DND-41 (cell line): ENCODE data around the gene F10.

Experiments used
- ATAC-seq: fragments of 200-7000 bp; cut with Tn5 transposase; 3 replicates; pipeline ENCODE4 v1.9.1; 2021; ENCODE audit warnings: low read depth; ENCODE audit not compliant: insufficient read depth
- DNase-seq: peaks from one replicate; pipeline ENCODE4 v3.0.0-alpha.2; 2020
- H2AFZ ChIP-seq: 2 replicates; pipeline ENCODE4 v1.6.0; 2012; ENCODE audit warnings: low read depth, low read length
- H3K27ac ChIP-seq: 2 replicates; pipeline ENCODE4 v1.5.1; 2012; ENCODE audit warnings: low read length, inconsistent platforms
- H3K27me3 ChIP-seq: fragments of 200-600 bp; sonication (generic); 2 replicates; pipeline ENCODE4 v1.6.0; 2012; ENCODE audit warnings: low read length, mild to moderate bottlenecking, inconsistent platforms; ENCODE audit not compliant: insufficient read depth, poor library complexity
- H3K36me3 ChIP-seq: 2 replicates; pipeline ENCODE4 v1.5.1; 2012; ENCODE audit warnings: low read length, inconsistent platforms; ENCODE audit not compliant: insufficient read depth
- H3K4me1 ChIP-seq: 2 replicates; pipeline ENCODE4 v1.5.1; 2012; ENCODE audit warnings: mild to moderate bottlenecking, low read length; ENCODE audit not compliant: insufficient read depth
- H3K4me2 ChIP-seq: 2 replicates; pipeline ENCODE4 v1.6.0; 2012; ENCODE audit warnings: mild to moderate bottlenecking, moderate library complexity, low read length, inconsistent platforms; ENCODE audit not compliant: insufficient read depth
- H3K4me3 ChIP-seq, 2 experiments: fragments of 200-600 bp in 1 of 2; shearing (Covaris generic) in 1 of 2; 2 replicates each; pipeline ENCODE4 v1.5.1; 2012 to 2016; ENCODE audit warnings: inconsistent platforms in 2 of 2, low read length in 2 of 2, mild to moderate bottlenecking in 2 of 2, low read depth in 1 of 2, moderate library complexity in 1 of 2
- H3K79me2 ChIP-seq: 2 replicates; pipeline ENCODE4 v1.6.0; 2012; ENCODE audit warnings: low read length, inconsistent platforms; ENCODE audit not compliant: insufficient read depth
- H3K9ac ChIP-seq: 2 replicates; pipeline ENCODE4 v1.6.0; 2012; ENCODE audit warnings: low read depth, mild to moderate bottlenecking, inconsistent platforms, low read length, moderate library complexity
- H3K9me3 ChIP-seq: 2 replicates; pipeline ENCODE4 v1.5.1; 2012; ENCODE audit warnings: low read length, moderate library complexity, mild to moderate bottlenecking, inconsistent platforms; ENCODE audit not compliant: insufficient read depth, severe bottlenecking
- H4K20me1 ChIP-seq: 2 replicates; pipeline ENCODE4 v1.6.0; 2012; ENCODE audit warnings: low read length; ENCODE audit not compliant: insufficient read depth
- CTCF ChIP-seq: IDR thresholded peaks from 2 replicates; pipeline ENCODE4 v1.5.1; 2012; ENCODE audit warnings: borderline replicate concordance, low read length, moderate library complexity, mild to moderate bottlenecking; ENCODE audit not compliant: poor library complexity, severe bottlenecking; ENCODE audit errors: extremely low read depth
- EZH2 ChIP-seq: IDR thresholded peaks from 3 replicates; pipeline ENCODE4 v1.6.1; 2012; ENCODE audit warnings: borderline replicate concordance, low read depth, mild to moderate bottlenecking, moderate library complexity, low read length, inconsistent platforms; ENCODE audit not compliant: severe bottlenecking

The F10 gene

GRCh38 chr13:113143466-113144254 is 21.1 kb downstream of the F10 start:
- ATAC-seq, result no peak
- no peak overlapping the region for H3K4me3 ChIP-seq

GRCh38 chr13:113144255-113144629 is 21.6 kb downstream of the F10 start:
- Histone ChIP-seq H3K4me3 (no peak overlapping the region), H4K20me1 (no peaks in the 10 kb centered on the region; the same call in 1 of the 2 replicates), H3K9ac (no peak overlapping the region), H3K4me1 (no peaks in the 10 kb centered on the region), H3K36me3 (no peaks in the 10 kb centered on the region), H3K79me2 (no peaks in the 10 kb centered on the region), H3K27ac (no peak overlapping the region), H3K9me3 (no peaks in the 10 kb centered on the region), H3K4me2 (no peak overlapping the region), H2AFZ (no peak overlapping the region), H3K27me3 (no peaks in the 10 kb centered on the region)
- ATAC-seq (no peak), DNase-seq (no peak)
- no peak for TF ChIP-seq CTCF
- no peak for TF ChIP-seq EZH2

More at GRCh38 chr13:113143466-113144254, 21.1 kb downstream of the F10 start:
- no peaks in the 10 kb centered on the region for H3K4me1 ChIP-seq
- no peak overlapping the region for H2AFZ ChIP-seq
- no peak for DNase-seq
- H3K79me2 ChIP-seq, result no peaks in the 10 kb centered on the region
- no peaks in the 10 kb centered on the region for H3K27me3 ChIP-seq
- H3K36me3 ChIP-seq, result no peaks in the 10 kb centered on the region
- no peaks in the 10 kb centered on the region for H3K9me3 ChIP-seq
- H3K4me2 ChIP-seq, result no peak overlapping the region
- H3K9ac ChIP-seq, result no peak overlapping the region
- TF ChIP-seq EZH2 (no peak), CTCF (no peak)
- H3K27ac ChIP-seq, result no peak overlapping the region
- H4K20me1 ChIP-seq, result no peaks in the 10 kb centered on the region

GRCh38 chr13:113145496-113145895 is 22.9 kb downstream of the F10 start:
- H3K36me3 ChIP-seq, result no peaks in the 10 kb centered on the region
- H3K27me3 ChIP-seq, result no peaks in the 10 kb centered on the region
- H3K27ac ChIP-seq, result no peak overlapping the region
- no peak overlapping the region for H2AFZ ChIP-seq
- DNase-seq, result no peak
- no peak overlapping the region for H3K4me3 ChIP-seq
- H3K9me3 ChIP-seq, result no peaks in the 10 kb centered on the region
- H3K79me2 ChIP-seq, result no peaks in the 10 kb centered on the region
- no peak overlapping the region for H3K4me2 ChIP-seq
- no peaks in the 10 kb centered on the region for H3K4me1 ChIP-seq
- TF ChIP-seq CTCF (no peak), EZH2 (no peak)
- no peak for ATAC-seq
- H4K20me1 ChIP-seq, result no peaks in the 10 kb centered on the region; the same call in 1 of the 2 replicates
- no peak overlapping the region for H3K9ac ChIP-seq
